ENCODE results near the gene PCMTD2. TPM values are rescaled to one million over a fixed set of nuclear protein-coding genes. Genes with fewer than 3 reads are reported as not detected.

Gene PCMTD2
- polyA plus RNA-seq, 3 donors, result 26.5 to 49.1 (median 27.6) TPM

GRCh38 chr20:64268174-64268573 is 12.6 kb downstream of the PCMTD2 start:
- Mint-ChIP-seq H3K4me3 (no peak overlapping the region), H3K27ac (no peak overlapping the region), H3K4me1 (no peaks in the 10 kb centered on the region), H3K27me3 (ENCODE audit: low read depth in 3 of 3) (no peaks in the 10 kb centered on the region), H3K9me3 (peaks cover 0 to 1% (median 0%) of the 10 kb centered on the region in 7 donors), H3K36me3 (peaks cover 58 to 67% of the 10 kb centered on the region in 2 donors)
- Histone ChIP-seq H3K9me3 (replicated peaks in 1 of 2; ENCODE audit: control insufficient read depth in 1 of 2, insufficient read depth in 1 of 2, low read length in 2 of 2) (no peaks in the 10 kb centered on the region), H4K20me1 (ENCODE audit: insufficient read depth, low read length) (peaks cover 14% of the 10 kb centered on the region), H3K27ac (ENCODE audit: low read depth in 1 of 2, low read length in 2 of 2) (no peak overlapping the region), H3K4me1 (ENCODE audit: control insufficient read depth in 1 of 2, insufficient read depth in 2 of 2, low read length in 2 of 2) (no peaks in the 10 kb centered on the region), H3K79me2 (ENCODE audit: insufficient read depth, low read length) (no peaks in the 10 kb centered on the region), H2AFZ (ENCODE audit: insufficient read depth, low read depth, low read length, poor library complexity, severe bottlenecking) (no peak overlapping the region), H3K27me3 (ENCODE audit: control insufficient read depth in 2 of 2, insufficient read depth in 2 of 2, low read length in 2 of 2) (no peaks in the 10 kb centered on the region), H3K4me2 (replicated peaks; ENCODE audit: extremely low read depth, low read length, poor library complexity, severe bottlenecking) (no peak overlapping the region), H3K9ac (ENCODE audit: insufficient read depth, low read length, poor library complexity, severe bottlenecking) (no peak overlapping the region), H3K36me3 (replicated peaks in 1 of 2; ENCODE audit: control insufficient read depth in 1 of 2, insufficient read depth in 2 of 2, low read length in 2 of 2) (peaks cover 34 to 77% of the 10 kb centered on the region in 2 donors), H3K4me3 (replicated peaks in 1 of 3; ENCODE audit: low read depth in 2 of 3, low read length in 3 of 3) (no peak overlapping the region)
- DNase-seq, result no peak
- 100% methylated on average over 8 of the region's 10 CpGs for WGBS (ENCODE audit: insufficient coverage)
- intact Hi-C loops (cut with micrococcal nuclease), result no loop called here
- TF ChIP-seq CTCF (IDR thresholded peaks at IDR 0.05), result no peak

GRCh38 chr20:64269604-64270411 is 14.3 kb downstream of the PCMTD2 start:
- no peak for TF ChIP-seq CTCF (IDR thresholded peaks at IDR 0.05)
- peak overlapping the region in 1 of 7 donors; percentile 3 for H3K27ac Mint-ChIP-seq
- no peak overlapping the region for H3K4me3 Mint-ChIP-seq
- 97% methylated on average over 44 of the region's 53 CpGs for WGBS (ENCODE audit: insufficient coverage)
- intact Hi-C loops (cut with micrococcal nuclease), result no loop called here
- Histone ChIP-seq H3K9me3 (replicated peaks in 1 of 2; ENCODE audit: control insufficient read depth in 1 of 2, insufficient read depth in 1 of 2, low read length in 2 of 2) (no peaks in the 10 kb centered on the region), H3K4me2 (replicated peaks; ENCODE audit: extremely low read depth, low read length, poor library complexity, severe bottlenecking) (no peak overlapping the region), H4K20me1 (ENCODE audit: insufficient read depth, low read length) (peaks cover 8% of the 10 kb centered on the region), H3K27me3 (ENCODE audit: control insufficient read depth in 2 of 2, insufficient read depth in 2 of 2, low read length in 2 of 2) (no peaks in the 10 kb centered on the region), H2AFZ (ENCODE audit: insufficient read depth, low read depth, low read length, poor library complexity, severe bottlenecking) (no peak overlapping the region), H3K36me3 (replicated peaks in 1 of 2; ENCODE audit: control insufficient read depth in 1 of 2, insufficient read depth in 2 of 2, low read length in 2 of 2) (peaks cover 39 to 79% of the 10 kb centered on the region in 2 donors), H3K79me2 (ENCODE audit: insufficient read depth, low read length) (no peaks in the 10 kb centered on the region), H3K4me3 (replicated peaks in 1 of 3; ENCODE audit: low read depth in 2 of 3, low read length in 3 of 3) (no peak overlapping the region), H3K9ac (ENCODE audit: insufficient read depth, low read length, poor library complexity, severe bottlenecking) (no peak overlapping the region), H3K4me1 (ENCODE audit: control insufficient read depth in 1 of 2, insufficient read depth in 2 of 2, low read length in 2 of 2) (no peaks in the 10 kb centered on the region), H3K27ac (ENCODE audit: low read depth in 1 of 2, low read length in 2 of 2) (no peak overlapping the region)
- no peaks in the 10 kb centered on the region for H3K27me3 Mint-ChIP-seq (ENCODE audit: low read depth in 3 of 3)
- DNase-seq, result no peak
- peaks cover 58 to 68% of the 10 kb centered on the region in 2 donors for H3K36me3 Mint-ChIP-seq
- H3K4me1 Mint-ChIP-seq, result no peaks in the 10 kb centered on the region
- peaks cover 0 to 1% (median 0%) of the 10 kb centered on the region in 7 donors for H3K9me3 Mint-ChIP-seq
